ENCODE data around the gene MAGI1.

Gene MAGI1

DNA sequence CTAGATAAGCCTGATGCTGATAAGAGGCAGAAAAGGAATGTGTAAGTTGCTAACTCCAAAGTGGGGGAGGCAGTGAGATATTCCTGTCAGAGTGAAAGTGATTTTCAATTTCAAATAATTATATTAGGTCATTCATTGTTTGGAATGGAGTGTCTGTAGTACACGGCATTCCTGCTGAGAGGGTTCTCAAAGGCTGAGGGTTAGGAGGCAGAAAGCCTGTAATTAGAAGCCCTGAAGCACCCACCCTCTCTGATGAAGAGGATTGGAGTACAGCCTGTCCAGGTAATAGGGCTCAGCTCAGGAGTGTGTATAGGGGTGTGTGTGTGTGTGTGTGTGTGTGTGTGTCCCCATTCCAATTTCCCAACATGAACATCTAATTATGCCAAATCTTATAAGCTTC, 486.8 kb downstream of the MAGI1 start:
- no peak for TF ChIP-seq GABPA (IDR thresholded peaks at IDR 0.05; ENCODE audit: low read depth)
- no peak for TF ChIP-seq SPI1 (IDR thresholded peaks at IDR 0.05; ENCODE audit: borderline replicate concordance, low read depth)
- TF ChIP-seq, protein P1, sequence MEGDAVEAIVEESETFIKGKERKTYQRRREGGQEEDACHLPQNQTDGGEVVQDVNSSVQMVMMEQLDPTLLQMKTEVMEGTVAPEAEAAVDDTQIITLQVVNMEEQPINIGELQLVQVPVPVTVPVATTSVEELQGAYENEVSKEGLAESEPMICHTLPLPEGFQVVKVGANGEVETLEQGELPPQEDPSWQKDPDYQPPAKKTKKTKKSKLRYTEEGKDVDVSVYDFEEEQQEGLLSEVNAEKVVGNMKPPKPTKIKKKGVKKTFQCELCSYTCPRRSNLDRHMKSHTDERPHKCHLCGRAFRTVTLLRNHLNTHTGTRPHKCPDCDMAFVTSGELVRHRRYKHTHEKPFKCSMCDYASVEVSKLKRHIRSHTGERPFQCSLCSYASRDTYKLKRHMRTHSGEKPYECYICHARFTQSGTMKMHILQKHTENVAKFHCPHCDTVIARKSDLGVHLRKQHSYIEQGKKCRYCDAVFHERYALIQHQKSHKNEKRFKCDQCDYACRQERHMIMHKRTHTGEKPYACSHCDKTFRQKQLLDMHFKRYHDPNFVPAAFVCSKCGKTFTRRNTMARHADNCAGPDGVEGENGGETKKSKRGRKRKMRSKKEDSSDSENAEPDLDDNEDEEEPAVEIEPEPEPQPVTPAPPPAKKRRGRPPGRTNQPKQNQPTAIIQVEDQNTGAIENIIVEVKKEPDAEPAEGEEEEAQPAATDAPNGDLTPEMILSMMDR (IDR thresholded peaks at IDR 0.05; ENCODE audit: insufficient read depth, low read length) = no peak
- TF ChIP-seq, protein P2, sequence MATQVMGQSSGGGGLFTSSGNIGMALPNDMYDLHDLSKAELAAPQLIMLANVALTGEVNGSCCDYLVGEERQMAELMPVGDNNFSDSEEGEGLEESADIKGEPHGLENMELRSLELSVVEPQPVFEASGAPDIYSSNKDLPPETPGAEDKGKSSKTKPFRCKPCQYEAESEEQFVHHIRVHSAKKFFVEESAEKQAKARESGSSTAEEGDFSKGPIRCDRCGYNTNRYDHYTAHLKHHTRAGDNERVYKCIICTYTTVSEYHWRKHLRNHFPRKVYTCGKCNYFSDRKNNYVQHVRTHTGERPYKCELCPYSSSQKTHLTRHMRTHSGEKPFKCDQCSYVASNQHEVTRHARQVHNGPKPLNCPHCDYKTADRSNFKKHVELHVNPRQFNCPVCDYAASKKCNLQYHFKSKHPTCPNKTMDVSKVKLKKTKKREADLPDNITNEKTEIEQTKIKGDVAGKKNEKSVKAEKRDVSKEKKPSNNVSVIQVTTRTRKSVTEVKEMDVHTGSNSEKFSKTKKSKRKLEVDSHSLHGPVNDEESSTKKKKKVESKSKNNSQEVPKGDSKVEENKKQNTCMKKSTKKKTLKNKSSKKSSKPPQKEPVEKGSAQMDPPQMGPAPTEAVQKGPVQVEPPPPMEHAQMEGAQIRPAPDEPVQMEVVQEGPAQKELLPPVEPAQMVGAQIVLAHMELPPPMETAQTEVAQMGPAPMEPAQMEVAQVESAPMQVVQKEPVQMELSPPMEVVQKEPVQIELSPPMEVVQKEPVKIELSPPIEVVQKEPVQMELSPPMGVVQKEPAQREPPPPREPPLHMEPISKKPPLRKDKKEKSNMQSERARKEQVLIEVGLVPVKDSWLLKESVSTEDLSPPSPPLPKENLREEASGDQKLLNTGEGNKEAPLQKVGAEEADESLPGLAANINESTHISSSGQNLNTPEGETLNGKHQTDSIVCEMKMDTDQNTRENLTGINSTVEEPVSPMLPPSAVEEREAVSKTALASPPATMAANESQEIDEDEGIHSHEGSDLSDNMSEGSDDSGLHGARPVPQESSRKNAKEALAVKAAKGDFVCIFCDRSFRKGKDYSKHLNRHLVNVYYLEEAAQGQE (IDR thresholded peaks at IDR 0.05; ENCODE audit: insufficient replicate concordance, low read depth) = no peak
- TF ChIP-seq POLR2AphosphoS5 (IDR thresholded peaks at IDR 0.05; ENCODE audit: low read depth) = no peak
- no peak overlapping the region for H3K27ac ChIP-seq (replicated peaks)
- no peak for DNase-seq (ENCODE audit: low read depth in 1 of 2, low spot score in 1 of 2)
- H3K4me3 ChIP-seq (replicated peaks; ENCODE audit: insufficient read depth, low read length) = no peak overlapping the region
- H3K27me3 ChIP-seq (ENCODE audit: insufficient read depth, poor library complexity, severe bottlenecking) = peaks cover 6% of the 10 kb centered on the region

DNA sequence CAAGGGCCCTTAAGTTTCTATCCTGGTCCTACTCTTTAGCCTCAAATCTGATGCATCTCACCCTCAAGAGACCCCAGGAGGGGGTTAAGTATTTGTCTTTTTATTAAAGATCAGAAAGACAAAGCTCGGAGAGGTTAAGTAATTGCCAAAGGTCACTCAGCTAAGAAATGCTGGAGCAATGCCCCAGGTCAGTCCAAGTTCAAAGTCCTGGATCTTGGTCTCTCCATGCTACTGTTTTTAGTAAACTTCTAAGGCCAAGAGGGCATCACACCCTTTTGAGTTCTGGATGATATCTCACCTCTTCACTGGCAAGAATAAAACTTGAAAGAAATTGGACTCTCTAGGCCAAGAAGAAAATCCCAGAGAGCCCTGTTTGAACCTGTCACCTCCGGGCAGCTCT, 488.6 kb downstream of the MAGI1 start:
- Histone ChIP-seq H3K27ac (replicated peaks) (no peak overlapping the region), H3K4me3 (replicated peaks; ENCODE audit: insufficient read depth, low read length) (no peak overlapping the region), H3K27me3 (ENCODE audit: insufficient read depth, poor library complexity, severe bottlenecking) (peaks cover 6% of the 10 kb centered on the region)
- TF ChIP-seq GABPA (IDR thresholded peaks at IDR 0.05; ENCODE audit: low read depth) (no peak), POLR2AphosphoS5 (IDR thresholded peaks at IDR 0.05; ENCODE audit: low read depth) (no peak), SPI1 (IDR thresholded peaks at IDR 0.05; ENCODE audit: borderline replicate concordance, low read depth) (no peak)
- TF ChIP-seq, protein P1 (IDR thresholded peaks at IDR 0.05; ENCODE audit: insufficient read depth, low read length) = no peak
- TF ChIP-seq, protein P2 (IDR thresholded peaks at IDR 0.05; ENCODE audit: insufficient replicate concordance, low read depth) = no peak
- no peak for DNase-seq (ENCODE audit: low read depth in 1 of 2, low spot score in 1 of 2)

DNA sequence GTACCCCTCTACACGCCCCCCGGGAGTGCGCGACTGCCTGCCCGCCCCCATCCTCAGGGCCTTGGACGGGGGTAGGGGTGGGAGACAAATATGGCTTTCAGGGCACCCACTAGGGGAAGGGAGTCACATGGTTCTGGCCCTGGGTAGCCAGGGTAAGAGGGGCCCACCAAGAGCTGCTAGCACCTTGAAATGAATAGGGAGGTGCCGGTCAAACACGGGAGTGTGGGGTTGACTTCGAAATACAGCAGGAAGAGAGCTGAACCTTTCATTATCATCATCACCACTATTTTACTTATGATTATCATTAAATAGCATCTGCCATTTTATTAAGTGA, 489.1 kb downstream of the MAGI1 start:
- Histone ChIP-seq H3K4me3 (replicated peaks; ENCODE audit: insufficient read depth, low read length) (no peak overlapping the region), H3K27ac (replicated peaks) (no peak overlapping the region), H3K27me3 (ENCODE audit: insufficient read depth, poor library complexity, severe bottlenecking) (peaks cover 6% of the 10 kb centered on the region)
- DNase-seq (ENCODE audit: low read depth in 1 of 2, low spot score in 1 of 2) = no peak
- TF ChIP-seq SPI1 (IDR thresholded peaks at IDR 0.05; ENCODE audit: borderline replicate concordance, low read depth) (no peak), GABPA (IDR thresholded peaks at IDR 0.05; ENCODE audit: low read depth) (no peak), POLR2AphosphoS5 (IDR thresholded peaks at IDR 0.05; ENCODE audit: low read depth) (no peak)
- TF ChIP-seq, protein P2 (IDR thresholded peaks at IDR 0.05; ENCODE audit: insufficient replicate concordance, low read depth) = no peak
- TF ChIP-seq, protein P1 (IDR thresholded peaks at IDR 0.05; ENCODE audit: insufficient read depth, low read length) = no peak

Measured in HL-60 (cell line).